ENCODE measurements around the gene PLCB1.

The PLCB1 gene

DNA sequence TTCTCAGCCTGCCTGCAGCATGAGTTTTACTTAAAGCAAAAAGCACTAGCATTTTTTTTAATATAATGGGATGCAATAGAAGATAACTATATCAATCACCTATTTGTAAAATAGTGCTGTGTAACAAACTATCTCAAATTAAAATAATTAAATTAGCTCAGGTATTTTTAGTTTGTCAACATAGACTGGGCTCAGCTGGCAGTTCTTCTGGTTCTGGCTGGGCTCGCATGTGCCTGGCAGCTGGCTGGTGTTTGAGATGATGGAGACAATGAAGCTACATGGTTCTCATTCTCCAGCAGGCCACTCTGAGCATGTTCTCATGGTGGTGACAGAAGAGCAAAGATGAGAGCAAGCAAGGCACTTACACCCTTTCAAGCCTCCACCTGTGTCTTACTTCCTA lies 181.0 kb downstream of the PLCB1 start:
- DNase-seq (ENCODE audit: low read depth), result no peak
- no peak overlapping the region for H3K4me3 ChIP-seq (replicated peaks; ENCODE audit: low read depth, low read length)
- TF ChIP-seq, protein P1, sequence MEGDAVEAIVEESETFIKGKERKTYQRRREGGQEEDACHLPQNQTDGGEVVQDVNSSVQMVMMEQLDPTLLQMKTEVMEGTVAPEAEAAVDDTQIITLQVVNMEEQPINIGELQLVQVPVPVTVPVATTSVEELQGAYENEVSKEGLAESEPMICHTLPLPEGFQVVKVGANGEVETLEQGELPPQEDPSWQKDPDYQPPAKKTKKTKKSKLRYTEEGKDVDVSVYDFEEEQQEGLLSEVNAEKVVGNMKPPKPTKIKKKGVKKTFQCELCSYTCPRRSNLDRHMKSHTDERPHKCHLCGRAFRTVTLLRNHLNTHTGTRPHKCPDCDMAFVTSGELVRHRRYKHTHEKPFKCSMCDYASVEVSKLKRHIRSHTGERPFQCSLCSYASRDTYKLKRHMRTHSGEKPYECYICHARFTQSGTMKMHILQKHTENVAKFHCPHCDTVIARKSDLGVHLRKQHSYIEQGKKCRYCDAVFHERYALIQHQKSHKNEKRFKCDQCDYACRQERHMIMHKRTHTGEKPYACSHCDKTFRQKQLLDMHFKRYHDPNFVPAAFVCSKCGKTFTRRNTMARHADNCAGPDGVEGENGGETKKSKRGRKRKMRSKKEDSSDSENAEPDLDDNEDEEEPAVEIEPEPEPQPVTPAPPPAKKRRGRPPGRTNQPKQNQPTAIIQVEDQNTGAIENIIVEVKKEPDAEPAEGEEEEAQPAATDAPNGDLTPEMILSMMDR (IDR thresholded peaks at IDR 0.05; ENCODE audit: low read length, missing control alignments), result no peak

DNA sequence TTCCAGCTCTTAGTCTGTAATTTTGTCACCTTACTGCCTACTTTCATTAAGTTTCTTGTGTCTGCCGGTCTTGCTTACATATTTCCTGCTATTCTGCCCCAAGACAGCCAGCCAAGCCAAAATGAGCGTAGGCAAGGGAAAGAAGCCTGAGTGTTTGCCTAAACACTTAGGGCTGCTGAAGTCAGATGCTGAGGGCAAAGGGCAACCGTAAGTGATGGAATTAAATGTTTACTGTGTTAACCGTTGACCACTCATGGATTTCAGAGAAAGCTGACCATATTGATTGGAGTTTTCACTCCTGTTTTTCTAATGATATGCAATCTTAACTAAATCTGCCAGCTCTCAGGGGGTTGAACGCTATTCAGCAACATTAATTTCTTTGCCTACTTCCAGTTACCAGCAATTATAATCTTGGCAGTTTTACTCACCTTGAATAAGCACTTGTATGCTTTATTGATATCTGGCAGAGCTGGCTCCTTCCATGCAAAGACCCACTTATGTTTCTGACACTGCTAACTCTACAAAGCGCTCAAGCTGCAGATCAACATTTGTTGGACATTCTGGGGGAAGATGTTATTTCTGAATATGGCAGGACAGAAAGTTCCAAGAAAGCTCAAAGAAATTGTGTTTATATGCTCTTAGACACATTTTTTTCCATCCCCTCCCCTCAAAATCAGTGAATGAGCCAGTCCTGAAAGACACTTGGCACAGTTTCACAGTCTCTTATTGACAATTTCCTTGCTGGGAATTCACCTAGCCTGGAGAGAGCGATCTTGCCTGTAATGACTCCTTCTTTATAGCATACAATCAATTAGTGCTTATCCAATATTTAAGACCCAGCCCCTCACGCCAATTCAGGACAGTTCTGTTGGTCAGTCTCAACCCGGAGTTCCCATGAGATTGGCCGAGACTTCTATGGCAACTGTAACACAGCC lies 183.8 kb downstream of the PLCB1 start:
- no peak for DNase-seq (ENCODE audit: low read depth)
- no peak overlapping the region for H3K4me3 ChIP-seq (replicated peaks; ENCODE audit: low read depth, low read length)
- TF ChIP-seq, protein P1 (IDR thresholded peaks at IDR 0.05; ENCODE audit: low read length, missing control alignments), result no peak

DNA sequence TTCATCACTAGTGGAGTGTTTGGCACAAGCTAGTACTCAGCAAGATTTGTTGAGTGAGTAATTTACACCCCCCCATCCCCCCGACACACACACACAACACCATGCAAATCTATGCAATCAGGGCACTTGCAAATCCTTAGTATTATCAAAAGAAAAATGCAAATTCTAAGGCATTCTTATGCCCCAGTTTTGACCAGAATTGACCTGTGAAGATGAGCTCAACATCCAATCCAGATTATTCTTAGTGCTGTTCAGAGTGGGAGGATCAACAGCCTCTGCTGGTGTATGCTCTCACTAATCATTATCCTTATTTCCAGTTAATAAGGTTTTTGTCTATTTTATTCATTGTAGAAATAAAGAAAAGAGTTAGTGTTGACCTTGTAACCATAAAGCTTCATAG lies 185.4 kb downstream of the PLCB1 start:
- TF ChIP-seq, protein P1 (IDR thresholded peaks at IDR 0.05; ENCODE audit: low read length, missing control alignments), result no peak
- no peak for DNase-seq (ENCODE audit: low read depth)
- no peak overlapping the region for H3K4me3 ChIP-seq (replicated peaks; ENCODE audit: low read depth, low read length)

DNA sequence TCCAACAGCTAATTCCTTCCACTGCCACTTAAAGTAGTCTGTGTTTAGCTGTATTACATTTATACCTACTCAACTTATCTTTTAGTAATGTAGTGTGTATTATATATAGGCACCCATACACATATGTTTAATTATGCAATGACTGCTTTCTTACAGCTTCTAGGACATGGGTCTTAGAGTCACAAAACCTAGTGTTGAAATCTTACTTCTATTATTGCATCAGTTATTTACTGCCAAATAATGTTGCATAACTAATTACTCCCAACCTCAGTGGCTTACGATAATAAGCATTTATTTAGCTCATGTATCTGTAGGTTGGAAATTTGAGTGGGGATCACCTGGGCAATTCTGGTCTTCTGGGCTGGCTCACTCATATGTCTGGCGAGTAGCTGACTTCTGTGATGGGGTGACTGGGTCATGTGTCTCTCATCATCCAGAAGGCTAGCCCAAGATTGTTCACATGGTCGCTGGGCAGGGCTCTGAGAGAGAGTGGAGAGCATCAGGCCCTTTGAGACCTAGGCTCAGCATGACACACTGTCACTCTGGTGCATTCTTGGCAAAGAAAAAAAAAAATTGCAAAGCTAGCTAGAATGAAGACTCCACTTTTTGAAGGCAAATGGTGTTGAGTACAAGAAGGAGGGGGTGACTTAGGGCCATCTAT lies 187.0 kb downstream of the PLCB1 start:
- no peak overlapping the region for H3K4me3 ChIP-seq (replicated peaks; ENCODE audit: low read depth, low read length)
- no peak for DNase-seq (ENCODE audit: low read depth)
- TF ChIP-seq, protein P1 (IDR thresholded peaks at IDR 0.05; ENCODE audit: low read length, missing control alignments), result no peak

DNA sequence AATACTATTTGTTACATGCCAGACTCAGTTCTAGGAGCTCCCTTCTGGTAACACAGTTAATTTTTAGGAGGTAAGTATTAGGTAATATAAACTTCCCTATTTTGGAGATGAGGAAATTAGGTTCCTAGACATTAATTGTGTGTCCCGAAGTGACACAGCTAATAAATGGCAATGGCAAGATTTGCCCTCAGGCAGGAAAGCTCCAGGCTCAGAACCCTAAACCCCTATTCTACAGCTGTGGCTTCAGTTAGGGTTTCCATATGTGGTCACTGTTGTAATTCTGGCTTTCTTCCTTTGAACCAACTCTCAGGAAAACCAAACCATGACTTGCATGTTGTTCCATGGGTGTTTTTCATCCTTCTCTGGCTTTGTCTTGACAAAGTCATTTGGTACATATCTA lies 188.2 kb downstream of the PLCB1 start:
- TF ChIP-seq, protein P1 (IDR thresholded peaks at IDR 0.05; ENCODE audit: low read length, missing control alignments), result no peak
- no peak overlapping the region for H3K4me3 ChIP-seq (replicated peaks; ENCODE audit: low read depth, low read length)
- no peak for DNase-seq (ENCODE audit: low read depth)

DNA sequence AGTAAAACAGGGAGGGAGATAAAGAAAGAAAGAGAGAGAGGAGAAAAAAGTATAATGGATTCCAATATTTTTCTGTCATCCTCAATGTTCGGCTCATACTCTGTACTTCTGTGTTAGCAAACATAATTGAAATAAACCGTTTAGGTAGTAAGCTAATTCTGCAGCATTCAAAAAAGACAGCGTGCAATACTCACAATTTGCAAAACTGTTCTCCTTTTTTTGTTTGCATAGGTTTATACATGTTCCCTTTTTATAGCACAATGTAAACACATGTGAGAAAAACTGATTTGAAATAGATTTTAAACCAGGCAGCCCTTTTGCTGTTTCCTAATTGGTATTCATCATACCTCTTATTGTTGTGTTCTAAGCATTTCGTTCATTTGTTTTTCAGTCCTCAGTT lies 188.9 kb downstream of the PLCB1 start:
- no peak for DNase-seq (ENCODE audit: low read depth)
- TF ChIP-seq, protein P1 (IDR thresholded peaks at IDR 0.05; ENCODE audit: low read length, missing control alignments), result no peak
- H3K4me3 ChIP-seq (replicated peaks; ENCODE audit: low read depth, low read length), result no peak overlapping the region

Measured in fibroblast of pulmonary artery (primary cell).